Stimulated activated naive CD8-positive, alpha-beta T cell treated with anti-CD3 and anti-CD28 coated beads, Interleukin-15, amount 100 ng/mL, for 72 hours (primary cell): Measurements from ENCODE around the gene APOBEC3B.
A peak's percentile ranks its signal among the peaks of the same experiment; 100 is the strongest.
"Not testable (repeated sequence)": the region's sequence is repeated elsewhere in the genome, so short reads cannot be mapped to it uniquely, and the experiment has no call there.

Experiments used
- ATAC-seq: fragments of 150-1000 bp; cut with Tn5 transposase; 2 replicates; pipeline ENCODE4 v1.10.0; 2021; ENCODE audit warnings: mild to moderate bottlenecking, moderate library complexity
- DNase-seq, 2 donors: peaks; one replicate each; pipeline ENCODE4 v3.0.0; 2021 to 2022
- H3K27ac Mint-ChIP-seq, 2 donors: one replicate each; pipeline ENCODE4 v1.8.0; 2022; ENCODE audit warnings: mild to moderate bottlenecking in 2 of 2, mixed read lengths in 2 of 2, moderate library complexity in 2 of 2
- H3K27me3 Mint-ChIP-seq: one replicate; pipeline ENCODE4 v1.8.0; 2022; ENCODE audit warnings: mixed read lengths
- H3K4me1 Mint-ChIP-seq: one replicate; pipeline ENCODE4 v1.8.0; 2022; ENCODE audit warnings: mild to moderate bottlenecking, mixed read lengths
- H3K4me3 Mint-ChIP-seq, 2 donors: one replicate each; pipeline ENCODE4 v1.8.0; 2022; ENCODE audit warnings: mild to moderate bottlenecking in 2 of 2, mixed read lengths in 2 of 2, moderate library complexity in 1 of 2
- H3K9me3 Mint-ChIP-seq, 2 donors: one replicate each; pipeline ENCODE4 v1.8.0; 2022; ENCODE audit warnings: mixed read lengths in 2 of 2

APOBEC3B gene

GRCh38 chr22:38981992-38982927 lies at the start of gene APOBEC3B:
TSS of gene APOBEC3B (plus strand) at chr22:38982347. CDS start at chr22:38982454, 107 bp downstream.
- H3K4me1 Mint-ChIP-seq, result peaks cover 67% of the 10 kb centered on the region
- H3K4me3 Mint-ChIP-seq, result peak within 1 kb of the TSS; percentile 81 to 92
- peak within 1 kb of the TSS; percentile 91 to 93 for H3K27ac Mint-ChIP-seq
- ATAC-seq (peak; percentile 65), DNase-seq (peak; percentile 59 to 78)
- peaks cover 9 to 24% of the 10 kb centered on the region in 2 donors for H3K9me3 Mint-ChIP-seq
- H3K27me3 Mint-ChIP-seq, result peaks cover 10% of the 10 kb centered on the region

- DNase-seq (no peak), ATAC-seq (no peak)
- H3K9me3 Mint-ChIP-seq, result no peaks in the 10 kb centered on the region
- H3K27me3 Mint-ChIP-seq, result peaks cover 70% of the 10 kb centered on the region
- no peak overlapping the region for H3K27ac Mint-ChIP-seq
- peaks cover 5% of the 10 kb centered on the region for H3K4me1 Mint-ChIP-seq
- H3K4me3 Mint-ChIP-seq, result no peak overlapping the region
Measured at GRCh38 chr22:38935023-38935422, 47.1 kb upstream of the APOBEC3B start.

GRCh38 chr22:38935616-38936015 lies 46.5 kb upstream of the APOBEC3B start:
- Mint-ChIP-seq H3K4me1 (peaks cover 5% of the 10 kb centered on the region), H3K27ac (no peak overlapping the region), H3K27me3 (peaks cover 64% of the 10 kb centered on the region), H3K4me3 (no peak overlapping the region), H3K9me3 (no peaks in the 10 kb centered on the region)
- no peak for ATAC-seq
- DNase-seq, result no peak

- peaks cover 59% of the 10 kb centered on the region for H3K27me3 Mint-ChIP-seq
- no peak overlapping the region for H3K4me3 Mint-ChIP-seq
- no peak for ATAC-seq
- no peak overlapping the region for H3K27ac Mint-ChIP-seq
- DNase-seq, result no peak
- H3K4me1 Mint-ChIP-seq, result peaks cover 14% of the 10 kb centered on the region
- H3K9me3 Mint-ChIP-seq, result no peaks in the 10 kb centered on the region
Measured at GRCh38 chr22:38936562-38936961, 45.6 kb upstream of the APOBEC3B start.

GRCh38 chr22:38937036-38937435 lies 45.1 kb upstream of the APOBEC3B start:
- DNase-seq (no peak), ATAC-seq (no peak)
- H3K4me1 Mint-ChIP-seq, result peaks cover 19% of the 10 kb centered on the region
- no peak overlapping the region for H3K27ac Mint-ChIP-seq
- H3K9me3 Mint-ChIP-seq, result no peaks in the 10 kb centered on the region
- no peak overlapping the region for H3K4me3 Mint-ChIP-seq
- H3K27me3 Mint-ChIP-seq, result peaks cover 59% of the 10 kb centered on the region

GRCh38 chr22:38937541-38937940 lies 44.6 kb upstream of the APOBEC3B start:
- H3K27me3 Mint-ChIP-seq, result peaks cover 55% of the 10 kb centered on the region

GRCh38 chr22:38938221-38938620 lies 43.9 kb upstream of the APOBEC3B start:
- Mint-ChIP-seq H3K9me3 (no peaks in the 10 kb centered on the region), H3K4me1 (peaks cover 31% of the 10 kb centered on the region), H3K27ac (no peak overlapping the region), H3K27me3 (peaks cover 54% of the 10 kb centered on the region), H3K4me3 (no peak overlapping the region)
- no peak for ATAC-seq
- no peak for DNase-seq

More at GRCh38 chr22:38937541-38937940, 44.6 kb upstream of the APOBEC3B start:
- Mint-ChIP-seq H3K9me3 (no peaks in the 10 kb centered on the region), H3K4me1 (peaks cover 24% of the 10 kb centered on the region), H3K4me3 (no peak overlapping the region), H3K27ac (no peak overlapping the region)
- DNase-seq (no peak), ATAC-seq (no peak)

GRCh38 chr22:38938925-38939324 lies 43.2 kb upstream of the APOBEC3B start:
- H3K4me3 Mint-ChIP-seq, result no peak overlapping the region
- H3K27ac Mint-ChIP-seq, result no peak overlapping the region
- ATAC-seq (no peak), DNase-seq (no peak)
- no peaks in the 10 kb centered on the region for H3K9me3 Mint-ChIP-seq
- peaks cover 37% of the 10 kb centered on the region for H3K4me1 Mint-ChIP-seq
- peaks cover 56% of the 10 kb centered on the region for H3K27me3 Mint-ChIP-seq

- DNase-seq, result peak; percentile 28 to 42
- Mint-ChIP-seq H3K9me3 (no peaks in the 10 kb centered on the region), H3K4me1 (peaks cover 37% of the 10 kb centered on the region), H3K27ac (peak overlapping the region; percentile 93 to 94), H3K27me3 (peaks cover 64% of the 10 kb centered on the region), H3K4me3 (peak overlapping the region; percentile 65 to 74)
- peak; percentile 57 for ATAC-seq
Measured at GRCh38 chr22:38940811-38941384, 41.2 kb upstream of the APOBEC3B start.

- H3K4me1 Mint-ChIP-seq, result peaks cover 32% of the 10 kb centered on the region
Measured at GRCh38 chr22:38941488-38941987, 40.6 kb upstream of the APOBEC3B start.

GRCh38 chr22:38942702-38943101 lies 39.4 kb upstream of the APOBEC3B start:
- Mint-ChIP-seq H3K4me1 (peaks cover 37% of the 10 kb centered on the region), H3K4me3 (peak overlapping the region; percentile 36 to 74), H3K27ac (peak overlapping the region; percentile 3 to 92), H3K27me3 (peaks cover 66% of the 10 kb centered on the region), H3K9me3 (no peaks in the 10 kb centered on the region)
- DNase-seq (no peak), ATAC-seq (no peak)

More at GRCh38 chr22:38941488-38941987, 40.6 kb upstream of the APOBEC3B start:
- Mint-ChIP-seq H3K4me3 (peak overlapping the region; percentile 65 to 74), H3K9me3 (no peaks in the 10 kb centered on the region), H3K27ac (peak overlapping the region; percentile 93 to 94), H3K27me3 (peaks cover 64% of the 10 kb centered on the region)
- ATAC-seq, result peak; percentile 90
- DNase-seq, result peak; percentile 65 to 88

GRCh38 chr22:38943201-38943600 lies 38.9 kb upstream of the APOBEC3B start:
- no peaks in the 10 kb centered on the region for H3K9me3 Mint-ChIP-seq
- peak overlapping the region; percentile 3 to 92 for H3K27ac Mint-ChIP-seq
- peaks cover 42% of the 10 kb centered on the region for H3K4me1 Mint-ChIP-seq
- no peak for DNase-seq
- peak overlapping the region; percentile 36 to 74 for H3K4me3 Mint-ChIP-seq
- peaks cover 66% of the 10 kb centered on the region for H3K27me3 Mint-ChIP-seq
- ATAC-seq, result no peak

GRCh38 chr22:38943882-38944281 lies 38.3 kb upstream of the APOBEC3B start:
- no peaks in the 10 kb centered on the region for H3K9me3 Mint-ChIP-seq
- no peak for ATAC-seq
- peaks cover 66% of the 10 kb centered on the region for H3K27me3 Mint-ChIP-seq
- H3K4me1 Mint-ChIP-seq, result peaks cover 42% of the 10 kb centered on the region
- peak overlapping the region in 1 of 2 donors; percentile 36 for H3K4me3 Mint-ChIP-seq
- DNase-seq, result no peak
- H3K27ac Mint-ChIP-seq, result peak overlapping the region in 1 of 2 donors; percentile 72

- ATAC-seq (no peak), DNase-seq (no peak)
- Mint-ChIP-seq H3K9me3 (no peaks in the 10 kb centered on the region), H3K4me1 (peaks cover 42% of the 10 kb centered on the region), H3K27ac (no peak overlapping the region), H3K27me3 (peaks cover 62% of the 10 kb centered on the region), H3K4me3 (no peak overlapping the region)
Measured at GRCh38 chr22:38944653-38945052, 37.5 kb upstream of the APOBEC3B start.

GRCh38 chr22:38945706-38946338 lies 36.3 kb upstream of the APOBEC3B start:
- Mint-ChIP-seq H3K4me1 (peaks cover 41% of the 10 kb centered on the region), H3K27ac (peak overlapping the region in 1 of 2 donors; percentile 85), H3K27me3 (peaks cover 66% of the 10 kb centered on the region)
- DNase-seq, H3K9me3 Mint-ChIP-seq, H3K4me3 Mint-ChIP-seq, ATAC-seq: not testable (repeated sequence)
